HL-60 (cell line): ENCODE measurements around the gene RAD18.

Experiments used
- DNase-seq, 2 experiments: peaks; one replicate each; pipeline ENCODE4 v3.0.0-alpha.2; 2010 to 2020; ENCODE audit warnings: low read depth in 1 of 2, low spot score in 1 of 2
- H3K27ac ChIP-seq: fragments of 250-450 bp; sonication (Bioruptor Pico); replicated peaks from 2 replicates; pipeline ENCODE4 v1.5.1; 2020; ENCODE audit warnings: mild to moderate bottlenecking, moderate library complexity
- H3K27me3 ChIP-seq: fragments of 250-450 bp; sonication (Bioruptor Pico); 2 replicates; pipeline ENCODE4 v1.5.1; 2021; ENCODE audit warnings: mild to moderate bottlenecking, moderate library complexity; ENCODE audit not compliant: insufficient read depth, poor library complexity, severe bottlenecking
- H3K4me3 ChIP-seq: replicated peaks from 2 replicates; pipeline ENCODE4 v1.5.1; 2011; ENCODE audit warnings: mild to moderate bottlenecking, control low read depth, low read length; ENCODE audit not compliant: insufficient read depth
- GABPA ChIP-seq: IDR thresholded peaks from 2 replicates; pipeline ENCODE4 v1.6.1; 2012; ENCODE audit warnings: low read depth
- POLR2AphosphoS5 ChIP-seq: IDR thresholded peaks from 2 replicates; pipeline ENCODE4 v1.6.1; 2012; ENCODE audit warnings: low read depth
- SPI1 ChIP-seq: IDR thresholded peaks from 2 replicates; pipeline ENCODE4 v1.6.1; 2012; ENCODE audit warnings: low read depth, mild to moderate bottlenecking, borderline replicate concordance
- TF ChIP-seq, protein P1 (sequence below): IDR thresholded peaks from one replicate; pipeline ENCODE4 v1.5.1; 2011; ENCODE audit warnings: low read length, control low read depth, inconsistent platforms; ENCODE audit not compliant: insufficient read depth
- TF ChIP-seq, protein P2 (sequence below): IDR thresholded peaks from 2 replicates; pipeline ENCODE4 v1.6.1; 2012; ENCODE audit warnings: low read depth; ENCODE audit not compliant: insufficient replicate concordance

RAD18 gene

DNA sequence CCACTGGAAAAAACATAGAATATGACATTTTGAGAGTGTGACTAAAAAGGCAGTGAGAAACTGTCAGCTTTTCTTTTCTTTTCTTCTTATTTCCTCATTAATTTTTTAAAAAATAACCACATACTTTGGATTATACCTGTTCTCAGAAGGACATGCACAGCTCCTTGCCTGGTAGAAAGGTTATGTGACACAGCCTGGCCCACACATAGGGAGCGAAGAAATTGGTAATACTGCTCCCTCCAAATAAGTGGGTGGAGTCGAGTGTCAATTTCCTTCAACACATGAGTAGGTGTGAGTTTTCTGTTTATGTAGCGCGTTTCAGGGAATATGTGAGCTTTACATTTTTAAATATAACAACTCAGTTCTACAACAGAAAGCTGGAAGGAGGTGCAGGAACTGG is 28.9 kb upstream of the RAD18 start:
- TF ChIP-seq SPI1 (no peak), POLR2AphosphoS5 (no peak)
- TF ChIP-seq, protein P1, sequence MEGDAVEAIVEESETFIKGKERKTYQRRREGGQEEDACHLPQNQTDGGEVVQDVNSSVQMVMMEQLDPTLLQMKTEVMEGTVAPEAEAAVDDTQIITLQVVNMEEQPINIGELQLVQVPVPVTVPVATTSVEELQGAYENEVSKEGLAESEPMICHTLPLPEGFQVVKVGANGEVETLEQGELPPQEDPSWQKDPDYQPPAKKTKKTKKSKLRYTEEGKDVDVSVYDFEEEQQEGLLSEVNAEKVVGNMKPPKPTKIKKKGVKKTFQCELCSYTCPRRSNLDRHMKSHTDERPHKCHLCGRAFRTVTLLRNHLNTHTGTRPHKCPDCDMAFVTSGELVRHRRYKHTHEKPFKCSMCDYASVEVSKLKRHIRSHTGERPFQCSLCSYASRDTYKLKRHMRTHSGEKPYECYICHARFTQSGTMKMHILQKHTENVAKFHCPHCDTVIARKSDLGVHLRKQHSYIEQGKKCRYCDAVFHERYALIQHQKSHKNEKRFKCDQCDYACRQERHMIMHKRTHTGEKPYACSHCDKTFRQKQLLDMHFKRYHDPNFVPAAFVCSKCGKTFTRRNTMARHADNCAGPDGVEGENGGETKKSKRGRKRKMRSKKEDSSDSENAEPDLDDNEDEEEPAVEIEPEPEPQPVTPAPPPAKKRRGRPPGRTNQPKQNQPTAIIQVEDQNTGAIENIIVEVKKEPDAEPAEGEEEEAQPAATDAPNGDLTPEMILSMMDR = no peak
- TF ChIP-seq, protein P2, sequence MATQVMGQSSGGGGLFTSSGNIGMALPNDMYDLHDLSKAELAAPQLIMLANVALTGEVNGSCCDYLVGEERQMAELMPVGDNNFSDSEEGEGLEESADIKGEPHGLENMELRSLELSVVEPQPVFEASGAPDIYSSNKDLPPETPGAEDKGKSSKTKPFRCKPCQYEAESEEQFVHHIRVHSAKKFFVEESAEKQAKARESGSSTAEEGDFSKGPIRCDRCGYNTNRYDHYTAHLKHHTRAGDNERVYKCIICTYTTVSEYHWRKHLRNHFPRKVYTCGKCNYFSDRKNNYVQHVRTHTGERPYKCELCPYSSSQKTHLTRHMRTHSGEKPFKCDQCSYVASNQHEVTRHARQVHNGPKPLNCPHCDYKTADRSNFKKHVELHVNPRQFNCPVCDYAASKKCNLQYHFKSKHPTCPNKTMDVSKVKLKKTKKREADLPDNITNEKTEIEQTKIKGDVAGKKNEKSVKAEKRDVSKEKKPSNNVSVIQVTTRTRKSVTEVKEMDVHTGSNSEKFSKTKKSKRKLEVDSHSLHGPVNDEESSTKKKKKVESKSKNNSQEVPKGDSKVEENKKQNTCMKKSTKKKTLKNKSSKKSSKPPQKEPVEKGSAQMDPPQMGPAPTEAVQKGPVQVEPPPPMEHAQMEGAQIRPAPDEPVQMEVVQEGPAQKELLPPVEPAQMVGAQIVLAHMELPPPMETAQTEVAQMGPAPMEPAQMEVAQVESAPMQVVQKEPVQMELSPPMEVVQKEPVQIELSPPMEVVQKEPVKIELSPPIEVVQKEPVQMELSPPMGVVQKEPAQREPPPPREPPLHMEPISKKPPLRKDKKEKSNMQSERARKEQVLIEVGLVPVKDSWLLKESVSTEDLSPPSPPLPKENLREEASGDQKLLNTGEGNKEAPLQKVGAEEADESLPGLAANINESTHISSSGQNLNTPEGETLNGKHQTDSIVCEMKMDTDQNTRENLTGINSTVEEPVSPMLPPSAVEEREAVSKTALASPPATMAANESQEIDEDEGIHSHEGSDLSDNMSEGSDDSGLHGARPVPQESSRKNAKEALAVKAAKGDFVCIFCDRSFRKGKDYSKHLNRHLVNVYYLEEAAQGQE = no peak
- DNase-seq = no peak
- Histone ChIP-seq H3K27me3 (no peaks in the 10 kb centered on the region), H3K4me3 (no peak overlapping the region), H3K27ac (no peak overlapping the region)

DNA sequence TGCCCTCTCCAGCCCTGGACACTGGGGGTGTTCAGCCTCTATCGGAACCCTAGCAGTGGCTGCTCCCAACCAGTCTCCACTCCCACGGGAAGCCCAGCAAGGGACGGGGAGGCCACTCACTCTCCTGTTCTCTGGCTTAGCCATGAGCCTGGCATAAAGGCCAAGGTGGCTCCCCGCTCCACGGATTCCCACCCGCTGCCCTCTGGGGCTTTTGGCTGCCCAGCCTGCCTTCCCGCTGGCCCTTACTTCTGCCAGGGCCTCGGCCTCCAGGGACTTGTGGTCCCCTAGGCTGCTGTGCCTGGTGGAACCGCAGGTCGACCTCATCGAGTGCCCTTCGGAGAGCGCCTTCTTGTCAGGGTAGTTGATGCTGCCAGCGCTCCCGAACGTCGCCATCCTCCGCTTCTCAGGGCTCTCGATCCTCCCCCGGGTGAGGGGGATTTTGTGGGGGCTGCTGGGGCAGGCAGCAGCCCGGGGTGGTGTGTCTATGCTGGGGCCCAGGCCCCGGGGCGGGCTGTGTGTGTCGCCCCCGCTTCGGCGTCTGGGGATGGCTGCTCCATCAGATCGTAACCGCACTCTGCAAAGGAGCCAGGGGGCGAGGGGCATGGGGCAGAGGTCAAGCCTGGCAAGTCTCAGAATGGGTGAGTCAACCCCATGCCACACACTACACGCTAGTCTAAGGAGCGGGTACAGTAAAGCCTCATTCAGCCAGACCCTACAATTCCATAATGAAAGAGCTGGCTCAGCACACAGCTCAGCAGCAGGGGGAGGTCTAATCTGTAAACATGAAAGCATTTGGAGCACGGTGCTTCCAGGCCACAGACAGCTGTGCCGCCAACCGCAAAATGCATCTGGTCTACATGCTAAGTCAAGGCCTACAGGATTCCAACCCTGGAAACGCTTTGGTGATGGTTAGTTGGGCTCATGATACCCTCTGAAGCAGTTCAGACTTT is 27.3 kb upstream of the RAD18 start:
- Histone ChIP-seq H3K27ac (no peak overlapping the region), H3K4me3 (no peak overlapping the region), H3K27me3 (no peaks in the 10 kb centered on the region)
- DNase-seq = no peak
- TF ChIP-seq, protein P2 = no peak
- TF ChIP-seq GABPA (no peak), SPI1 (no peak), POLR2AphosphoS5 (no peak)
- TF ChIP-seq, protein P1 = no peak

DNA sequence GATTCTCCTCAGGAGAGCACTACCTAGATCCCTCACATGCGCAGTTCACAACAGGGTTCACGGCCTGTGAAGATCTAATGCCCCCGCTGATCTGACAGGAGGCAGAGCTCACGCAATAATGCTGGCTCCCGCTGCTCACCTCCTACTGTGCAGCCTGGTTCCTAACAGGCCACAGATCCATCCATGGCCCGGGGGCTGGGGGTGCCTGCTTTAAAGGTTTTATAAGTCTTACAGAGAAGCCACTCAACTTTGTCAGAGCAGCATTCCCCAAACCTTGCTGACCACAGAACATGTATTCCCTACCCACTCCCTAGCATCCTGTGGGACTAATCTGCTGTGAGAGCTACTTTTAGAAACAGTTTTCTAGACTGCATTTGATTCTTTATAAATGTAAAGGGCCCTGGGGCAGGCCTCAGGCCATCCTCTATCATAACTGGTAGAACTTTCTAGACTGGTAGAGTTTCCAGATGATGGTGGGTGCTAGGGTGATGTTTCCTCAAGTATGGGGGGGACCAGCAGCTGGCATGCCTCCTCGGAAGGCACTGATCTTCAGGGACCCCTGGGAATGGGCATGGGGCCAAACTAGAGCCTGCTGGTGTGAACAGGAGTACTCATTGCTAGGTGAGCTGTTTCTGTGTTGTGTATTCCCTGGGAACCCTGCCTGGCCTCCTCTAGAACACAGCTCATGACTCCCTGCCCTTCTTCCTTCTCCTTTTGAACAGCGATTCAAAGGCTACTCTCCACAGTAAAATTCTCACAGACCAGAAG is 25.7 kb upstream of the RAD18 start:
- no peaks in the 10 kb centered on the region for H3K27me3 ChIP-seq
- DNase-seq = no peak
- H3K4me3 ChIP-seq = no peak overlapping the region
- TF ChIP-seq GABPA (no peak), SPI1 (no peak), POLR2AphosphoS5 (no peak)
- TF ChIP-seq, protein P2 = no peak
- TF ChIP-seq, protein P1 = no peak
- no peak overlapping the region for H3K27ac ChIP-seq
